ENCODE measurements around the gene ANXA2R. TPM values are rescaled to one million over a fixed set of nuclear protein-coding genes. Genes with fewer than 3 reads are reported as not detected.

ANXA2R gene
- total and polyA plus RNA-seq, 2 donors (not counting 1 experiment from before 2014, with no cell fraction given) = 19.3 to 50.4 TPM

GRCh38 chr5:42994555-42995359, 45.4 kb downstream of the ANXA2R start:
- intact Hi-C loops (cut with micrococcal nuclease) = loop anchor here (1.0 to 10.0 kb wide), 3 partner anchors 13 to 490 kb away; partner anchors contain the start of gene TMEM267
- peaks cover 31% of the 10 kb centered on the region for H3K79me2 ChIP-seq (ENCODE audit: control insufficient read depth, insufficient read depth, low read length)
- Mint-ChIP-seq H3K27me3 (peaks cover 2% of the 10 kb centered on the region), H3K9me3 (ENCODE audit: insufficient read depth) (no peaks in the 10 kb centered on the region), H3K27ac (peak overlapping the region; percentile 100), H3K4me3 (peak overlapping the region; percentile 96), H3K4me1 (peaks cover 31% of the 10 kb centered on the region)
- peaks cover 0 to 2% of the 10 kb centered on the region in 2 experiments for H3K36me3 ChIP-seq (replicated peaks in 1 of 2; ENCODE audit: control extremely low read depth in 1 of 2, control insufficient read depth in 1 of 2, extremely low read depth in 1 of 2, insufficient read depth in 2 of 2, low read length in 1 of 2)
- ChIA-PET CTCF (interaction anchor here (1.0 to 11.7 kb wide), 12 partner anchors 14 to 127 kb away, joined by 3 to 194 read pairs (median 18); partner anchors contain the start of gene ANXA2R), POLR2A (interaction anchor here (0.5 to 7.1 kb wide), 10 partner anchors 14 to 489 kb away, joined by 4 to 181 read pairs (median 50); partner anchors contain the start of genes ANXA2R, TMEM267 and ZNF131)
- ATAC-seq (ENCODE audit: low read depth) (peak; percentile 67), DNase-seq (peak; percentile 94)
- peak overlapping the region; percentile 84 for H3K4me2 ChIP-seq (replicated peaks; ENCODE audit: low read depth, low read length, poor library complexity, severe bottlenecking)
- peak overlapping the region; percentile 90 for H3K9ac ChIP-seq (ENCODE audit: low read length)
- H3K27ac ChIP-seq (ENCODE audit: low read length in 2 of 2) = peak overlapping the region; percentile 93 to 96
- WGBS (ENCODE audit: insufficient coverage) = under 1% methylated on average over 48 of the region's 52 CpGs
- H3K9me3 ChIP-seq (ENCODE audit: control extremely low read depth in 1 of 3, control insufficient read depth in 2 of 3, insufficient read depth in 1 of 3, low read length in 2 of 3) = peaks cover 0 to 5% (median 0%) of the 10 kb centered on the region in 3 donors
- peak overlapping the region; percentile 78 to 97 (median 89) for H3K4me3 ChIP-seq (ENCODE audit: control extremely low read depth in 1 of 5, extremely low read depth in 1 of 5, insufficient read depth in 1 of 5, low read depth in 2 of 5, low read length in 4 of 5)
- peak overlapping the region; percentile 89 for H2AFZ ChIP-seq (ENCODE audit: insufficient read depth, low read depth, low read length, poor library complexity, severe bottlenecking)
- peaks cover 0 to 9% (median 2%) of the 10 kb centered on the region in 4 experiments for H3K27me3 ChIP-seq (replicated peaks in 1 of 4; ENCODE audit: control extremely low read depth in 1 of 4, control insufficient read depth in 3 of 4, insufficient read depth in 4 of 4, low read length in 3 of 4)
- TF ChIP-seq CTCF (IDR thresholded peaks at IDR 0.05) = peak; percentile 84
- TF ChIP-seq EZH2 (IDR thresholded peaks at IDR 0.05; ENCODE audit: borderline replicate concordance, insufficient read depth, low read depth, low read length, poor library complexity, severe bottlenecking) = no peak
- H3K4me1 ChIP-seq (ENCODE audit: control insufficient read depth in 2 of 2, insufficient read depth in 2 of 2, low read length in 2 of 2) = peaks cover 23 to 29% of the 10 kb centered on the region in 2 donors
- H4K20me1 ChIP-seq (ENCODE audit: control insufficient read depth, insufficient read depth, low read length, poor library complexity, severe bottlenecking) = no peaks in the 10 kb centered on the region
